Thymus (tissue), 14 donors: ENCODE results near the gene ASMT. TPM values are rescaled to one million over a fixed set of nuclear protein-coding genes. Genes with fewer than 3 reads are reported as not detected.
"Not testable (repeated sequence)": the region's sequence is repeated elsewhere in the genome, so short reads cannot be mapped to it uniquely, and the experiment has no call there.

Experiments
- DNase-seq, 9 donors: peaks; one replicate each; pipeline ENCODE4 v3.0.0-alpha.2; 2013; ENCODE audit warnings: low spot score in 9 of 9, low read depth in 6 of 9, missing footprints in 1 of 9
- H3K27ac ChIP-seq, 2 donors: one replicate each; pipeline ENCODE4 v1.5.1; 2013; ENCODE audit warnings: control low read depth in 1 of 2, low read depth in 1 of 2, low read length in 1 of 2, mild to moderate bottlenecking in 1 of 2, moderate library complexity in 1 of 2
- H3K27me3 ChIP-seq, 2 donors: one replicate each; pipeline ENCODE4 v1.5.1; 2013; ENCODE audit warnings: low read length in 1 of 2; ENCODE audit not compliant: control insufficient read depth in 2 of 2, insufficient read depth in 1 of 2
- H3K36me3 ChIP-seq, 2 donors: one replicate each; pipeline ENCODE4 v1.5.1; 2013; ENCODE audit warnings: low read length in 1 of 2, mild to moderate bottlenecking in 1 of 2, moderate library complexity in 1 of 2; ENCODE audit not compliant: control insufficient read depth in 2 of 2, insufficient read depth in 2 of 2
- H3K4me1 ChIP-seq, 2 donors: one replicate each; pipeline ENCODE4 v1.5.1; 2013; ENCODE audit warnings: low read length in 2 of 2; ENCODE audit not compliant: control insufficient read depth in 2 of 2, insufficient read depth in 2 of 2
- H3K4me3 ChIP-seq, 2 donors: one replicate each; pipeline ENCODE4 v1.5.1; 2013; ENCODE audit warnings: low read length in 2 of 2, control low read depth in 1 of 2, mild to moderate bottlenecking in 1 of 2
- H3K9me3 ChIP-seq, 2 donors: one replicate each; pipeline ENCODE4 v1.5.1; 2013; ENCODE audit warnings: low read length in 1 of 2, mild to moderate bottlenecking in 1 of 2; ENCODE audit not compliant: control insufficient read depth in 2 of 2, insufficient read depth in 1 of 2
- WGBS: extraction: QIAGEN DNeasy Blood & Tissue Kit; methylation state at CpG from one replicate; pipeline ENCODE4 v1.1.7; 2013; 5-methylcytosine and 5-hydroxymethylcytosine counted together
- long read RNA-seq, 10 donors: transcript quantifications; one replicate each; lab custom pipeline, GENCODE V29; 2026
- polyA plus RNA-seq: library from polyadenylated mRNA; stranded (reverse); fragments of 200-250 nt; gene quantifications from one replicate; pipeline ENCODE4 v1.2.3, GENCODE V29; 2013
- total RNA-seq: library from RNA; stranded (reverse); fragments of 120-200 nt; gene quantifications from one replicate; pipeline ENCODE4 v1.2.4, GENCODE V29; 2013
- donor health status: healthy.

ASMT gene, protein sequence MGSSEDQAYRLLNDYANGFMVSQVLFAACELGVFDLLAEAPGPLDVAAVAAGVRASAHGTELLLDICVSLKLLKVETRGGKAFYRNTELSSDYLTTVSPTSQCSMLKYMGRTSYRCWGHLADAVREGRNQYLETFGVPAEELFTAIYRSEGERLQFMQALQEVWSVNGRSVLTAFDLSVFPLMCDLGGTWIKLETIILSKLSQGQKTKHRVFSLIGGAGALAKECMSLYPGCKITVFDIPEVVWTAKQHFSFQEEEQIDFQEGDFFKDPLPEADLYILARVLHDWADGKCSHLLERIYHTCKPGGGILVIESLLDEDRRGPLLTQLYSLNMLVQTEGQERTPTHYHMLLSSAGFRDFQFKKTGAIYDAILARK
- total RNA-seq (0.05 TPM), polyA plus RNA-seq (0.46 TPM)
- long read RNA-seq, donor 1: 0 reads
- long read RNA-seq, donor 2: 0 reads
- long read RNA-seq, donor 3: 0 reads
- long read RNA-seq, donor 4: 0 reads
- long read RNA-seq, donor 5: 0 reads
- long read RNA-seq, donor 6: 0 reads
- long read RNA-seq, donor 7: 0 reads
- long read RNA-seq, donor 8: 0 reads
- long read RNA-seq, donor 9: 0 reads
- long read RNA-seq, donor 10: 0 reads

DNA sequence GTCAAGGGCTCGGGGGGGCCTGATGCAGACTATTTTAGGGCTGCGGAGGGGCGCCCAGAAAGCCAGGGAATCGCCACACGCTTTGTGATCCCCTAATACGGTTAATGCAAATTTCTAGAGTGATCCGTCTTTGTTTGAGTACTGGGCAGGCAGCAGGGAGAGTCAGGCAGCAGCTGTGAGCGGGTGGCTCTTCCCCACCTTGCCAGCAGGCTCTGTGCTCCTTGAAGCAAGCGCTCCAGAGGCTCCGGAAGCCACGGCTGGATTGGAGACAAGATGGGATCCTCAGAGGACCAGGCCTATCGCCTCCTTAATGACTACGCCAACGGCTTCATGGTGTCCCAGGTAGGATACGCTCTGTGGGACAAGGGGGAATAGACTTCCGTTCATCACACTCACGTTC, at the start of gene ASMT:
ASMT (plus strand) TSS at position 133 of the 400 bp plus-strand sequence; CDS start at position 274, 141 bp downstream.
- WGBS: 90% methylated on average over 17 of the region's 17 CpGs
- H3K27me3 ChIP-seq: no peaks in the 10 kb centered on the region

DNA sequence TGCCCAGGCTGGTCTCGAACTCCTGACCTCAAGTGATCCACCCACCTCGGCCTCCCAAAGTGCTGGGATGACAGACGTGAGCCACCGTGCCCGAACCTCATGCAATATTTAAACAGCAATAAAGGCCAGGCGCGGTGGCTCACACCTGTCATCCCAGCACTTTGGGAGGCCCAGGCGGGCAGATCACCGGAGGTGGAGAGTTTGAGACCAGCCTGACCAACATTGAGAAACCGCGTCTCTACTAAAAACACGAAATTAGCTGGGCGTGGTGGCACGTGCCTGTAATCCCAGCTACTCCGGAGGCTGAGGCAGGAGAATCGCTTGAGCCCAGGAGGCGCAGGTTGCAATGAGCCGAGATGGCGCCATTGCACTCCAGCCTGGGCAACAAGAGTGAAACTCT, 40.7 kb upstream of the ASMT start:
- not testable (repeated sequence) for H3K36me3 ChIP-seq, DNase-seq, H3K27ac ChIP-seq, H3K9me3 ChIP-seq, H3K4me3 ChIP-seq, H3K27me3 ChIP-seq
- WGBS: 97% methylated on average over 19 of the region's 19 CpGs
- H3K4me1 ChIP-seq: peaks cover 15 to 22% of the 10 kb centered on the region in 2 donors

More for the DNA sequence above, at the start of gene ASMT:
- DNase-seq: no peak
- H3K36me3 ChIP-seq: no peaks in the 10 kb centered on the region
- no peaks in the 10 kb centered on the region for H3K4me1 ChIP-seq
- H3K9me3 ChIP-seq: no peaks in the 10 kb centered on the region
- no peak within 1 kb of the TSS for H3K27ac ChIP-seq
- H3K4me3 ChIP-seq: no peak within 1 kb of the TSS

DNA sequence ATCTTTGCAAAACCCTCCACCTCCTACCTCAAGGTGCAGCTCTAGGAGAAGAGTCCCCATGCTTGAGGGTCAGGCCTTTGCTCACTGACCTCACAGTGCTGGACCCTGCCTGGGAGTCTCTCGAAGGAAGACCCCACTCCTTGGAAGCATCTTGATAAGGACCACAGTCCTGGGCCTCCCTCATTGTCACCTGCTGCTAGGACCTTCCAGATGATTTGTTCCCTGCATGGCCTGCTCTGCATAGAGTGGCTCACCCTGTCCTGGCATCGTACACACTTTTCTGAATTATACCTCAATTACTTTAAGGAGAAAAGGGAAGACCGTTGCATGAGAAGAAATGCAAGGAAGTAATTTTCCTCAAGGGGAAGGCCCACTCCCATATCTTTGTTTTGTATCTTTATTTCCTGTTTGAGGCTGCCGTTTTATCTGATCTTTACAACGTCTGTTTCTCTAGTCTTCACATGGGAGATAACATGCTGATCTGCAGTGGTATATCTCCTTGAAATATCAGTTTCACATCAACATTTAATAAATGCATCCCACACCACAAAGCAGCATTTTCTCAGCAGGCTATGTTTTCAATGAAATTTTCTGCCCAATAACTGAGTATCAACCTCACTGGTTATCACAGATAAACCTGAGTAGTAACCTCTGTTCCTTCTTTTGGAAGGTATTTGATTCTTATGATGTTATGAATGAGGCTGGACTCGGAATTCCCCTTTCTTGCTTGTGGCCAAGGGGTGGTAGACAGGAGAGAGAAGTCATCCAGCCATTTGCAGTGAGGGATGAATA, 38.5 kb upstream of the ASMT start:
- Histone ChIP-seq H3K4me3 (no peak overlapping the region), H3K36me3 (no peaks in the 10 kb centered on the region), H3K27me3 (no peaks in the 10 kb centered on the region), H3K4me1 (peaks cover 7 to 11% of the 10 kb centered on the region in 2 donors), H3K27ac (peak overlapping the region in 1 of 2 donors; percentile 50), H3K9me3 (peaks cover 0 to 1% of the 10 kb centered on the region in 2 donors)
- 34% methylated on average over 6 of the region's 6 CpGs for WGBS
- peak in 1 of 9 donors; percentile 34 for DNase-seq

DNA sequence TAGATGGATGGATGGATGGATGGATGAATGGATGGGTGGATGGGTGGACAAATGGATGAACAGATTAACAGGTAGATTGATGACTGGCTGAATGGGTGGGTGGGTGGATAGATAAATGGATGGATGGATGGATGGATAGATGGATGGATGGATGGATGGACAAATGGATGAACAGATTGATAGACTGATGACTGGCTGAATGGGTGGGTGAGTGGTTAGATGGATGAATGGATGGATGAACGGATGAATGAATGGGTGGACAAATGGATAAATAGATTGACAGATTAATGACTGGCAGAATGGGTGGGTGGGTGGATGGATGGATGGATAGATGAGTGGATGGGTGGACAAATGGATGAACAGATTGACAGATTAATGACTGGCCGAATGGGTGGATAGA, 37.0 kb upstream of the ASMT start:
- H3K9me3 ChIP-seq: peaks cover 0 to 1% of the 10 kb centered on the region in 2 donors
- DNase-seq: no peak
- no peak overlapping the region for H3K27ac ChIP-seq
- no peaks in the 10 kb centered on the region for H3K27me3 ChIP-seq
- no peaks in the 10 kb centered on the region for H3K36me3 ChIP-seq
- peaks cover 7 to 11% of the 10 kb centered on the region in 2 donors for H3K4me1 ChIP-seq
- WGBS: 94% methylated on average over 2 of the region's 2 CpGs
- H3K4me3 ChIP-seq: no peak overlapping the region

DNA sequence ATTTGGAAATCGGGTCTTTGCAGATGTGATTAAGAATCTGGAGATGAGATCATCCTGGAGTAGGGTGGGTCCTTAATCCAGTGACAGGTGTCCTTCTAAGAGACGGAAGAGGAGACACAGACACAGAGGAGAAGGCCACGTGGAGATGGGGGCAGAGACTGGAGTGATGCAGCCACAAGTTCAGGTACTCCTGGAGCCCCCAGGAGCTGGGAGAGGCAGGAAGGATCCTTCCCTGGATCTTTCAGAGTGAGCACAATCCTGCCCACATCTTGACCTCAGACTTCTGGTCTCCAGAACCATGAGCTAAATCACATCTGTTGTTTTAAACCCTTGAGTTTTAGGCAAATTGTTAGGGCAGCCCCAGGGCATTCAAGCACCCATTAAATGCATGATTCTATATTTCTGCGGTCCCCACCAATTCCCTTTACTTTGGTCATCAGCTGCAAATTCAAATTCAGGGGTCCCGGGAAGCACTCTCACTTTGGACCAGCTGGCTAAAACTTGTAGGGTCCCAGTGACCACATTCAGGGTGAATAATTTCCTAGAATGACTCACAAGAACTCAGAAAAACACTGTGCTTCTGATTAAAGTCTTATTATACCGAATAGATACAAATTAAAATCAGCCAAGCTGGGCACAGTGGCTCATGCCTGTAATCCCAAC, 36.2 kb upstream of the ASMT start:
- H3K27ac ChIP-seq: no peak overlapping the region
- H3K27me3 ChIP-seq: no peaks in the 10 kb centered on the region
- no peak for DNase-seq

DNA sequence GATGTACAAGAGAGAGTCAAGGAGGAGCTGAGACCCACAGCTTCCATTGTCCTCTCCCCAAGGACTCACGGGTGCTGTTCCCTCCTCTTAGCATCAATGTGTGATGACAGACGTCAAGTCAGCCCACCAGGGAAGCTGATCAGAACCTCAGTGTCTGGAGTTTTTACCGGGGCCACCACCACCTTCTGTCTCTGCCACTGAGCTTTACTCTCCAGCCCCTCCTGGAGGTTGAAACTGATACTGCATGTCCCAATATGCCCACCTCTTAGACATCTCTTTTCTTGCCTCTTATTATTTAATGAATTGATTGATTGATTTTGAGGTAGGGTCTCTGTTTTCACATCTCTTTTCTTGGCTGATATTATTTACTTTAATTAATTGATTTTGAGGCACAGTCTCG, 33.7 kb upstream of the ASMT start:
- H3K4me3 ChIP-seq: no peak overlapping the region
- WGBS: 71% methylated on average over 4 of the region's 4 CpGs
- no peaks in the 10 kb centered on the region for H3K27me3 ChIP-seq
- H3K9me3 ChIP-seq: peaks cover 0 to 1% of the 10 kb centered on the region in 2 donors
- H3K27ac ChIP-seq: no peak overlapping the region
- H3K36me3 ChIP-seq: no peaks in the 10 kb centered on the region
- H3K4me1 ChIP-seq: peaks cover 5 to 8% of the 10 kb centered on the region in 2 donors
- peak in 6 of 9 donors; percentile 57 to 80 (median 65) for DNase-seq

More for the DNA sequence above, 36.2 kb upstream of the ASMT start:
- Histone ChIP-seq H3K4me1 (peaks cover 7 to 11% of the 10 kb centered on the region in 2 donors), H3K36me3 (no peaks in the 10 kb centered on the region), H3K9me3 (peaks cover 0 to 1% of the 10 kb centered on the region in 2 donors), H3K4me3 (no peak overlapping the region)
- WGBS: 77% methylated on average over 6 of the region's 6 CpGs

DNA sequence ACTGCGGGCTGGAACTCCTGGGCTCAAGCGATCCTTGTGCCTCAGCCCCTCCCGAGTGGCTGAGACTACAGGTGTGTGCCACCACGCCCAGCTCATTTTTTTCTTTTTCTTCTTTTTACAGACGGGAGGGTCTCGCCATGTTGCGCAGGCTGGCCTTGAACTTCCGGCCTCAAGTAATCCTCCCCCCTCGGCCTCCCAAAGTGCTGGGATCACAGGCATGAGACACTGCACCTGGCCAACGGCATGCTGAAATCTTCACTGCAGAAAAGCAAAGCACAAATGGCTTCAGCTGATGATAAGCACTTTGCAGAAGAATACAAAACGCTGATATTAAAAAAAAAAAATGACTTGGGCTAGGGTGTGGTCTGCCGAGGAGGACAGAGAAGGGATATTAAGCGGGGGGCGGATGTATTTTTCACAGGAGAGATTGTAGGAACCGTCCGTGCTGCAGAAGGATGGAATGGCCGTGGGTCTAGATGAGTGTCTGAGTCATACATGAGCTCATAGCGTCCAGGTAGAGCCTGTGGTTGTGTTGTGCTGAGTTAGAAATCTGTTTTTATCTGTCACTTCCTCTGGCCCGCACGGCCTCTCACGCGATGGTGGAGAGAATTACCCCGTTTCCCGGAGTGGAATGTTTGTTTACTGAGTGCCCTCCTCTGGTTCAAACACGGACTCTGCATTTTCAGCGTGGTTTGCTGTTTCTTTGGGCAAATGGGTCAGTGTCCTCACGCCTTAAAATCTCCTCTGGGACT, 32.0 kb upstream of the ASMT start:
- Histone ChIP-seq H3K9me3 (peaks cover 0 to 1% of the 10 kb centered on the region in 2 donors), H3K36me3 (no peaks in the 10 kb centered on the region), H3K27me3 (no peaks in the 10 kb centered on the region), H3K27ac (no peak overlapping the region), H3K4me1 (no peaks in the 10 kb centered on the region), H3K4me3 (no peak overlapping the region)
- no peak for DNase-seq
- 81% methylated on average over 27 of the region's 27 CpGs for WGBS

DNA sequence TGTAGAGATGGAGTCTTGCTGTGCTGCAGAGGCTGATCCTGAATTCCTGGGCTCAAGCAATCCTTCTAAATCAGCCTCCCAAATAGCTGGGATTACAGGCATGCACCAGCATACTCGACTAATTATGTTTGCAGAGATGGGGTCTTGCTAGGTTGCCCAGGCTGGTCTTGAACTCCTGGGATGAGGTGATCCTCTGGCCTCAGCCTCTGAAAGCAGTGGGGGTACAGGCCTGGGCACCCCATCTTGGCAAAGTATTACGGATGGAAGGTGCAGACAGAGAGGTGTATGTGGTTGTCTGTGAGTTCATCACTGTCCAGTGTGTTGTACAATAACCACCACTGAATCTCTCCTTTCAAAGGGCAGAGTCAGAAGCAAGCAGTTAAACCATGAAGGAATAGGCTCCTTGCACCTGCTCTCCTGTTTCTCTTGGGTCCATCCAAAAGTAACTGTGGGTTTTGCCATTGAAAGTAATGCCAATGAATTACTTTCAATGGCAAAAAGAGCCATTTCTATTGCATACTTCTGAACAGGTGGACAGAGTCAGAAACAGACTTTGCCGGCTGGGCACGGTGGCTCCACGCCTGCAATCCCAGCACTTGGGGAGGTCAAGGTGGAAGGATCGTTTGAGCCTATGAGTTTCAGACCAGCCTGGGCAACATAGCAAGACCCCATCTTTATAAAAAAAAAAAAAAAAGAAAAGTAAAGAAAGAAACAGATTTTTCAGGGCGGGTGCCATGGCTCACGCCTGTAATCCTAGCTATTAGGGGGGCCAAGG, 30.4 kb upstream of the ASMT start:
- 98% methylated on average over 8 of the region's 8 CpGs for WGBS
- peaks cover 0 to 1% of the 10 kb centered on the region in 2 donors for H3K9me3 ChIP-seq

More for the DNA sequence above, 30.4 kb upstream of the ASMT start:
- H3K4me3 ChIP-seq: no peak overlapping the region
- no peaks in the 10 kb centered on the region for H3K36me3 ChIP-seq
- no peaks in the 10 kb centered on the region for H3K4me1 ChIP-seq
- no peaks in the 10 kb centered on the region for H3K27me3 ChIP-seq
- no peak overlapping the region for H3K27ac ChIP-seq
- no peak for DNase-seq
